Esophagus squamous epithelium (tissue), 5 donors: Measurements from ENCODE around the gene PRMT7. TPM values are rescaled to one million over a fixed set of nuclear protein-coding genes. Genes with fewer than 3 reads are reported as not detected.

Experiments
- DNase-seq: peaks from one replicate; lab custom pipeline; 2025; lab: John Stamatoyannopoulos, UW
- H3K27ac ChIP-seq, 4 donors: fragments of 200-600 bp; sonication (generic); one replicate each; pipeline ENCODE4 v1.5.1; 2016 to 2019; ENCODE audit warnings: mild to moderate bottlenecking in 1 of 4
- H3K27me3 ChIP-seq, 4 donors: fragments of 200-600 bp; sonication (generic); 1 replicate in 3 of 4; 2 replicates in 1 of 4; pipeline versions ENCODE4 v1.5.1 to v1.6.0; 2017 to 2021; ENCODE audit warnings: antibody characterized with exemption in 1 of 4
- H3K36me3 ChIP-seq, 3 donors: fragments of 200-600 bp; sonication (generic); one replicate each; pipeline ENCODE4 v1.5.1; 2016 to 2019
- H3K4me1 ChIP-seq, 3 donors: fragments of 200-600 bp; sonication (generic); one replicate each; pipeline ENCODE4 v1.5.1; 2017 to 2019
- H3K4me3 ChIP-seq, 4 donors: fragments of 200-600 bp; sonication (generic); 1 replicate in 3 of 4; 2 replicates in 1 of 4; pipeline ENCODE4 v1.5.1; 2016 to 2019; ENCODE audit warnings: mild to moderate bottlenecking in 2 of 4, moderate library complexity in 1 of 4
- H3K9me3 ChIP-seq, 3 donors: fragments of 200-600 bp; sonication (generic); one replicate each; pipeline ENCODE4 v1.5.1; 2016 to 2019
- POLR2A ChIP-seq, 4 donors: fragments of 450-650 bp; IDR thresholded peaks; one replicate each; pipeline ENCODE4 v1.6.1; 2017; ENCODE audit warnings: antibody characterized with exemption in 4 of 4, mild to moderate bottlenecking in 4 of 4, moderate library complexity in 3 of 4
- WGBS, 2 donors: methylation state at CpG; one replicate each; pipeline ENCODE4 v1.1.5; 2018; 5-methylcytosine and 5-hydroxymethylcytosine counted together
- intact Hi-C: fragments of 100-400 bp; cut with DNase I; formaldehyde crosslinking; loops from one replicate; pipeline ENCODE4 v1.15.0; 2022
- total RNA-seq, 4 donors: library from RNA; depleted of rRNA; stranded (reverse); fragments of >200 nt; gene quantifications; one replicate each; pipeline ENCODE4 v1.1.0, GENCODE V29; 2016
- TF ChIP-seq, protein P1 (sequence below), 6 experiments: fragments of 450-650 bp in 4 of 6; fragments of 200-600 bp in 2 of 6; sonication (generic) in 2 of 6; IDR thresholded peaks; one replicate each; pipeline ENCODE4 v1.5.1; 2016 to 2019; ENCODE audit warnings: antibody characterized with exemption in 6 of 6, mild to moderate bottlenecking in 4 of 6, moderate library complexity in 4 of 6
- donor health status: DM: yes; HTN: yes; CAD: no.

Gene PRMT7
- total RNA-seq, 4 donors from 2014 or later, result 15.2 to 35.7 (median 21.2) TPM

- TF ChIP-seq, protein P1, sequence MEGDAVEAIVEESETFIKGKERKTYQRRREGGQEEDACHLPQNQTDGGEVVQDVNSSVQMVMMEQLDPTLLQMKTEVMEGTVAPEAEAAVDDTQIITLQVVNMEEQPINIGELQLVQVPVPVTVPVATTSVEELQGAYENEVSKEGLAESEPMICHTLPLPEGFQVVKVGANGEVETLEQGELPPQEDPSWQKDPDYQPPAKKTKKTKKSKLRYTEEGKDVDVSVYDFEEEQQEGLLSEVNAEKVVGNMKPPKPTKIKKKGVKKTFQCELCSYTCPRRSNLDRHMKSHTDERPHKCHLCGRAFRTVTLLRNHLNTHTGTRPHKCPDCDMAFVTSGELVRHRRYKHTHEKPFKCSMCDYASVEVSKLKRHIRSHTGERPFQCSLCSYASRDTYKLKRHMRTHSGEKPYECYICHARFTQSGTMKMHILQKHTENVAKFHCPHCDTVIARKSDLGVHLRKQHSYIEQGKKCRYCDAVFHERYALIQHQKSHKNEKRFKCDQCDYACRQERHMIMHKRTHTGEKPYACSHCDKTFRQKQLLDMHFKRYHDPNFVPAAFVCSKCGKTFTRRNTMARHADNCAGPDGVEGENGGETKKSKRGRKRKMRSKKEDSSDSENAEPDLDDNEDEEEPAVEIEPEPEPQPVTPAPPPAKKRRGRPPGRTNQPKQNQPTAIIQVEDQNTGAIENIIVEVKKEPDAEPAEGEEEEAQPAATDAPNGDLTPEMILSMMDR (IDR thresholded peaks at IDR 0.05), result no peak
- no peak for TF ChIP-seq POLR2A (IDR thresholded peaks at IDR 0.05)
- Histone ChIP-seq H3K4me1 (peaks cover 9 to 51% (median 34%) of the 10 kb centered on the region in 3 donors), H3K4me3 (no peak overlapping the region), H3K27me3 (no peaks in the 10 kb centered on the region), H3K27ac (peak overlapping the region in 3 of 4 donors; percentile 39 to 73 (median 51)), H3K36me3 (peaks cover 6 to 73% (median 11%) of the 10 kb centered on the region in 3 donors), H3K9me3 (no peaks in the 10 kb centered on the region)
- WGBS, 2 donors, result 60 to 73% methylated on average over 3 of the region's 6 CpGs
- DNase-seq, result no peak
- intact Hi-C loops, result loop anchor here (10.0 kb wide), 1 partner anchor 64 kb away; no protein-coding TSS in a partner anchor
Measured at GRCh38 chr16:68290450-68290849, 20.4 kb upstream of the PRMT7 start.

DNA sequence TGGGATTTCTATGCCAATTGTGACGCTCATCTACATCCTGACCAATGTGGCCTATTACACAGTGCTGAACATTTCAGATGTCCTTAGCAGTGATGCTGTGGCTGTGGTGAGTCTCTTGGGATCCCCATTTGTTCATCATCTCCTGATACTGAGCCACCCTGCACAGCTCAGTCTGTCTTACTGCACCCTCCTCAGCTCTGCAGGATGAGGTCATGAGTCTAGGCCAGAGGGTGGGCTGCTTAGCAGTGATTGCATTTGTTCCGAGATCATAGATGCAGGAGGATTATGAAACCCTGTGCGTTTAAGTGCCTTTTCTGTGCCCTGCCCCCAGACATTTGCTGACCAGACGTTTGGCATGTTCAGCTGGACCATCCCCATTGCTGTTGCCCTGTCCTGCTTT is 19.6 kb upstream of the PRMT7 start:
- WGBS, 2 donors, result 71 to 92% methylated on average over 4 of the region's 4 CpGs
- H3K27me3 ChIP-seq, result no peaks in the 10 kb centered on the region
- H3K36me3 ChIP-seq, result peaks cover 11 to 81% (median 12%) of the 10 kb centered on the region in 3 donors
- no peak for TF ChIP-seq POLR2A (IDR thresholded peaks at IDR 0.05)
- TF ChIP-seq, protein P1 (IDR thresholded peaks at IDR 0.05), result no peak
- intact Hi-C loops, result loop anchor here (10.0 kb wide), 1 partner anchor 64 kb away; no protein-coding TSS in a partner anchor
- peaks cover 9 to 43% (median 30%) of the 10 kb centered on the region in 3 donors for H3K4me1 ChIP-seq
- peak overlapping the region in 1 of 4 donors; percentile 39 for H3K27ac ChIP-seq
- no peaks in the 10 kb centered on the region for H3K9me3 ChIP-seq
- DNase-seq, result no peak
- no peak overlapping the region for H3K4me3 ChIP-seq

GRCh38 chr16:68292425-68292824 is 18.4 kb upstream of the PRMT7 start:
- intact Hi-C loops, result loop anchor here (10.0 kb wide), 1 partner anchor 62 kb away; no protein-coding TSS in a partner anchor
- Histone ChIP-seq H3K36me3 (peaks cover 11 to 87% (median 24%) of the 10 kb centered on the region in 3 donors), H3K27ac (no peak overlapping the region), H3K4me3 (no peak overlapping the region), H3K27me3 (no peaks in the 10 kb centered on the region), H3K4me1 (peaks cover 8 to 31% (median 23%) of the 10 kb centered on the region in 3 donors), H3K9me3 (no peaks in the 10 kb centered on the region)
- TF ChIP-seq POLR2A (IDR thresholded peaks at IDR 0.05), result no peak
- TF ChIP-seq, protein P1 (IDR thresholded peaks at IDR 0.05), result no peak
- 91 to 95% methylated on average over 5 of the region's 5 CpGs for WGBS, 2 donors
- no peak for DNase-seq

DNA sequence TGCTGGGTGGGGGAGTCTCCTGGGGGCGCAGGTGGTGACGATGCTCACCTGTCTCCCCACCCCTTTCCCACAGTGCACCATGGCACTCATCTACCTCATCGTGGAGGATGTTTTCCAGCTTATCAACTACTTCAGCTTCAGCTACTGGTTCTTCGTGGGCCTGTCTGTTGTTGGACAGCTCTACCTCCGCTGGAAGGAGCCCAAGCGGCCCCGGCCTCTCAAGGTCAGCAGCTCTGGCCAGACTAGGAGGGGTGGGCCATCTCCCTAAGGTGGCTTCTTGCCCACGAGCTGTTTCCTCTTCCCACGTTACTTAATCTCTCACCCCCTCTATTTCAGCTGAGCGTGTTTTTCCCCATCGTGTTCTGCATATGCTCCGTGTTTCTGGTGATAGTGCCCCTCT is 14.5 kb upstream of the PRMT7 start:
- no peak for DNase-seq
- no peak overlapping the region for H3K27ac ChIP-seq
- TF ChIP-seq POLR2A (IDR thresholded peaks at IDR 0.05), result no peak
- TF ChIP-seq, protein P1 (IDR thresholded peaks at IDR 0.05), result no peak
- H3K27me3 ChIP-seq, result no peaks in the 10 kb centered on the region
- intact Hi-C loops, result loop anchor here (10.0 kb wide), 1 partner anchor 59 kb away; no protein-coding TSS in a partner anchor
- H3K4me1 ChIP-seq, result peaks cover 0 to 30% (median 27%) of the 10 kb centered on the region in 3 donors
- H3K36me3 ChIP-seq, result peaks cover 12 to 100% (median 36%) of the 10 kb centered on the region in 3 donors
- no peak overlapping the region for H3K4me3 ChIP-seq
- WGBS, 2 donors, result 85 to 87% methylated on average over 12 of the region's 12 CpGs
- H3K9me3 ChIP-seq, result no peaks in the 10 kb centered on the region

DNA sequence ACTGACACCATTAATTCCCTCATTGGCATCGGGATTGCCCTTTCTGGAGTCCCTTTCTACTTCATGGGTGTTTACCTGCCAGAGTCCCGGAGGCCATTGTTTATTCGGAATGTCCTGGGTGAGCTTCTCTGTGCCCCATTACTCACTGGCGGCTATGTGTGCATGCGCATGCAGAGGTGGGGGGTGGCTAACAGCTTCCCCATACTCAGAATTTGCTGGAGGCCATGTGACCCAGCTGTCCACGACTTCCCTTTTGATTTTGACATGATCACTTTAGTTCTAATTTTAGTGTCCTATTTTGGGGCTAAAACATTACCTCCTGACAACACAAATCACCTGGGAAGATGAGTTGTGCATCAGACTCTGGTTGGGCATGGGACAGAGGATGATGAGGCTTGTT is 14.1 kb upstream of the PRMT7 start:
- Histone ChIP-seq H3K9me3 (no peaks in the 10 kb centered on the region), H3K27ac (no peak overlapping the region), H3K4me3 (no peak overlapping the region), H3K36me3 (peaks cover 14 to 100% (median 39%) of the 10 kb centered on the region in 3 donors), H3K4me1 (peaks cover 0 to 30% (median 27%) of the 10 kb centered on the region in 3 donors), H3K27me3 (no peaks in the 10 kb centered on the region)
- DNase-seq, result no peak
- 79 to 84% methylated on average over 4 to 6 of the region's 6 CpGs for WGBS, 2 donors
- intact Hi-C loops, result loop anchor here (10.0 kb wide), 1 partner anchor 58 kb away; no protein-coding TSS in a partner anchor
- TF ChIP-seq, protein P1 (IDR thresholded peaks at IDR 0.05), result no peak
- no peak for TF ChIP-seq POLR2A (IDR thresholded peaks at IDR 0.05)
